ENCODE measurements around the gene ARHGAP45.
A peak's percentile ranks its signal among the peaks of the same experiment; 100 is the strongest.

Gene ARHGAP45

GRCh38 chr19:1065606-1066109 lies 1.3 kb upstream of the ARHGAP45 start:
- DNase-seq: peak; percentile 22
- peak overlapping the region; percentile 73 for H3K4me3 Mint-ChIP-seq
- H3K27ac Mint-ChIP-seq: peak overlapping the region; percentile 49

GRCh38 chr19:1066251-1066747 lies 668 bp upstream of the ARHGAP45 start:
- H3K4me1 Mint-ChIP-seq: peaks cover 55% of the 10 kb centered on the region

More at GRCh38 chr19:1065606-1066109, 1.3 kb upstream of the ARHGAP45 start:
- Mint-ChIP-seq H3K4me1 (peaks cover 53% of the 10 kb centered on the region), H3K9me3 (peaks cover 3% of the 10 kb centered on the region), H3K27me3 (no peaks in the 10 kb centered on the region), H3K36me3 (peaks cover 28% of the 10 kb centered on the region)
- CTCF ChIA-PET: interaction anchor here (0.8 to 3.2 kb wide), 6 partner anchors 9 to 26 kb away, joined by 3 to 13 read pairs (median 5); partner anchors contain the start of gene ABCA7

GRCh38 chr19:1067341-1067957 lies 482 bp downstream of the ARHGAP45 start:
- Mint-ChIP-seq H3K27ac (peak overlapping the region; percentile 95), H3K36me3 (peaks cover 35% of the 10 kb centered on the region), H3K27me3 (no peaks in the 10 kb centered on the region), H3K4me3 (peak overlapping the region; percentile 86), H3K4me1 (peaks cover 64% of the 10 kb centered on the region), H3K9me3 (peaks cover 3% of the 10 kb centered on the region)
- CTCF ChIA-PET: interaction anchor here (0.6 to 3.2 kb wide), 7 partner anchors 9 to 297 kb away, joined by 3 to 13 read pairs (median 3); no protein-coding TSS in a partner anchor
- DNase-seq: no peak

More at GRCh38 chr19:1066251-1066747, 668 bp upstream of the ARHGAP45 start:
- H3K4me3 Mint-ChIP-seq: peak overlapping the region; percentile 73
- H3K36me3 Mint-ChIP-seq: peaks cover 28% of the 10 kb centered on the region
- H3K9me3 Mint-ChIP-seq: peaks cover 3% of the 10 kb centered on the region
- CTCF ChIA-PET: interaction anchor here (1.2 to 3.2 kb wide), 4 partner anchors 10 to 126 kb away, joined by 3 to 13 read pairs (median 4); no protein-coding TSS in a partner anchor
- no peak for DNase-seq
- no peaks in the 10 kb centered on the region for H3K27me3 Mint-ChIP-seq
- H3K27ac Mint-ChIP-seq: peak overlapping the region; percentile 45

- Mint-ChIP-seq H3K27me3 (no peaks in the 10 kb centered on the region), H3K36me3 (peaks cover 40% of the 10 kb centered on the region), H3K4me1 (peaks cover 69% of the 10 kb centered on the region), H3K27ac (peak overlapping the region; percentile 95), H3K9me3 (peaks cover under 1% of the 10 kb centered on the region), H3K4me3 (peak overlapping the region; percentile 86)
- peak; percentile 88 for DNase-seq
- CTCF ChIA-PET: interaction anchor here (0.6 to 3.2 kb wide), 7 partner anchors 8 to 297 kb away, joined by 3 to 13 read pairs (median 3); no protein-coding TSS in a partner anchor
These were observed 1.3 kb downstream of the ARHGAP45 start for GRCh38 chr19:1068009-1069001.

GRCh38 chr19:1069009-1069779 lies 2.2 kb downstream of the ARHGAP45 start:
- Mint-ChIP-seq H3K9me3 (no peaks in the 10 kb centered on the region), H3K36me3 (peaks cover 40% of the 10 kb centered on the region), H3K4me1 (peaks cover 68% of the 10 kb centered on the region), H3K27me3 (no peaks in the 10 kb centered on the region), H3K4me3 (peak overlapping the region; percentile 86), H3K27ac (peak overlapping the region; percentile 93)
- CTCF ChIA-PET: no interaction called here
- DNase-seq: peak; percentile 88

- Mint-ChIP-seq H3K27ac (peak overlapping the region; percentile 93), H3K36me3 (peaks cover 41% of the 10 kb centered on the region), H3K4me1 (peaks cover 61% of the 10 kb centered on the region), H3K27me3 (no peaks in the 10 kb centered on the region), H3K4me3 (peak overlapping the region; percentile 86), H3K9me3 (no peaks in the 10 kb centered on the region)
- no peak for DNase-seq
- CTCF ChIA-PET: interaction anchor here (0.9 kb wide), 1 partner anchor 8 kb away, joined by 4 read pairs; no protein-coding TSS in a partner anchor
These were observed 3.6 kb downstream of the ARHGAP45 start for GRCh38 chr19:1070576-1070930.

- CTCF ChIA-PET: no interaction called here
- no peaks in the 10 kb centered on the region for H3K27me3 Mint-ChIP-seq
- H3K36me3 Mint-ChIP-seq: peaks cover 47% of the 10 kb centered on the region
- no peaks in the 10 kb centered on the region for H3K9me3 Mint-ChIP-seq
- H3K4me1 Mint-ChIP-seq: peaks cover 61% of the 10 kb centered on the region
- DNase-seq: no peak
- H3K27ac Mint-ChIP-seq: peak overlapping the region; percentile 86
- H3K4me3 Mint-ChIP-seq: peak overlapping the region; percentile 73
These were observed 4.2 kb downstream of the ARHGAP45 start for GRCh38 chr19:1070931-1071791.

GRCh38 chr19:1072371-1073015 lies 5.5 kb downstream of the ARHGAP45 start:
- Mint-ChIP-seq H3K9me3 (no peaks in the 10 kb centered on the region), H3K27ac (peak overlapping the region; percentile 86), H3K36me3 (peaks cover 55% of the 10 kb centered on the region), H3K4me1 (peaks cover 66% of the 10 kb centered on the region), H3K27me3 (no peaks in the 10 kb centered on the region), H3K4me3 (peak overlapping the region; percentile 73)
- CTCF ChIA-PET: interaction anchor here (0.6 kb wide), 1 partner anchor 35 kb away, joined by 4 read pairs; no protein-coding TSS in a partner anchor
- no peak for DNase-seq

- Mint-ChIP-seq H3K9me3 (no peaks in the 10 kb centered on the region), H3K27ac (peak overlapping the region; percentile 86), H3K27me3 (no peaks in the 10 kb centered on the region), H3K36me3 (peaks cover 58% of the 10 kb centered on the region), H3K4me1 (peaks cover 66% of the 10 kb centered on the region), H3K4me3 (peak overlapping the region; percentile 65)
- CTCF ChIA-PET: interaction anchor here (1.0 kb wide), 1 partner anchor 171 kb away, joined by 3 read pairs; no protein-coding TSS in a partner anchor
- DNase-seq: peak; percentile 40
These were observed 6.3 kb downstream of the ARHGAP45 start for GRCh38 chr19:1073063-1073955.

- peak overlapping the region; percentile 65 for H3K4me3 Mint-ChIP-seq
- H3K27me3 Mint-ChIP-seq: no peaks in the 10 kb centered on the region
- peaks cover 60% of the 10 kb centered on the region for H3K4me1 Mint-ChIP-seq
- no peaks in the 10 kb centered on the region for H3K9me3 Mint-ChIP-seq
- DNase-seq: no peak
- H3K27ac Mint-ChIP-seq: peak overlapping the region; percentile 80
- peaks cover 53% of the 10 kb centered on the region for H3K36me3 Mint-ChIP-seq
- CTCF ChIA-PET: interaction anchor here (1.0 kb wide), 1 partner anchor 170 kb away, joined by 3 read pairs; no protein-coding TSS in a partner anchor
These were observed 7.1 kb downstream of the ARHGAP45 start for GRCh38 chr19:1073956-1074517.

All from activated naive CD4-positive, alpha-beta T cell treated with anti-CD3 and anti-CD28 coated beads, Interleukin-2, amount 10 ng/mL, durations not matched to agents 7 days and 5 days (primary cell).